GM12874 (cell line): Measurements from ENCODE around the gene LZIC.

Source experiments
- TF ChIP-seq, protein P1 (sequence below): IDR thresholded peaks from 2 replicates; pipeline ENCODE4 v1.5.1; 2011; ENCODE audit warnings: low read depth, mild to moderate bottlenecking, control low read depth, low read length, moderate library complexity; ENCODE audit not compliant: insufficient read depth

The LZIC gene

DNA sequence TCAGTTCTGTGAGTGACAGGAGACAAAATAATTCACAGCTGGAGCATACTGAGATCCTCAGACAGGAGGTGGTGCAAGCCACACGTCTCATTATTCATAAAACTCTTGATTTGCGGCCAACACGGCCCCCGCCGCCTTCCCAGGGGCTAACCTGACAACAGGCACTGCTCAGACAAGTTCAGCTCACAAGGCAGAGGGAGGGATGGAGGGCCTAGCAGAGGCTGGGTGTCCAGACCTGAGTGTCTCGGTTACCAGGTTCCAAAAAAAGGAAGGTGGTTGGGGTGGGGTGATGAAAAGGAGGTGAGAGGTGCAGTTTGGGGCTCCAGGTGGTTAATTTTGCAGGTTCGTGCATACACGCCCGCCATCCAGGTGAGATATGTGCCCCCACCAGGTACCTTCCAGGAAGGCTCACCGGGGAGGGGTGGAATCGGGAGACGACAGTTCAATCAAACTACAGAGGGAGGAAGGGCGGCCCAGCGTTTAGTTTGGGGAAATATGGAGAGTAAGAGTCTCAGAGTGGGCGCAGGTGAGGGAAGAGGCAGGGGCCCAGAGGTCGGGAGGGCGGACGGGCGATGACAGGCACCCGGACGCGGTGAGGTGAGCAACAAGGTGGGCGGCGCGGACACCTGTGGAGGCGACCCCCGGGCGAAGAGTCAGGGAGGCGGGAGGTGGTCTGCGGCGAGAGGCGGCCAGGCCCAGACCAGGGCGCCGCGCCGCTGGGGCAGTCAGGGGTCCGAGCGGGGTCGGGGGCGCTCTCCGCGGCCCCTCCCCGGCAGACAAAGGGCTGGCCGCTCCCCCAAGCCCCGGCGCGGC, 33.8 kb downstream of the LZIC start:
- TF ChIP-seq, protein P1, sequence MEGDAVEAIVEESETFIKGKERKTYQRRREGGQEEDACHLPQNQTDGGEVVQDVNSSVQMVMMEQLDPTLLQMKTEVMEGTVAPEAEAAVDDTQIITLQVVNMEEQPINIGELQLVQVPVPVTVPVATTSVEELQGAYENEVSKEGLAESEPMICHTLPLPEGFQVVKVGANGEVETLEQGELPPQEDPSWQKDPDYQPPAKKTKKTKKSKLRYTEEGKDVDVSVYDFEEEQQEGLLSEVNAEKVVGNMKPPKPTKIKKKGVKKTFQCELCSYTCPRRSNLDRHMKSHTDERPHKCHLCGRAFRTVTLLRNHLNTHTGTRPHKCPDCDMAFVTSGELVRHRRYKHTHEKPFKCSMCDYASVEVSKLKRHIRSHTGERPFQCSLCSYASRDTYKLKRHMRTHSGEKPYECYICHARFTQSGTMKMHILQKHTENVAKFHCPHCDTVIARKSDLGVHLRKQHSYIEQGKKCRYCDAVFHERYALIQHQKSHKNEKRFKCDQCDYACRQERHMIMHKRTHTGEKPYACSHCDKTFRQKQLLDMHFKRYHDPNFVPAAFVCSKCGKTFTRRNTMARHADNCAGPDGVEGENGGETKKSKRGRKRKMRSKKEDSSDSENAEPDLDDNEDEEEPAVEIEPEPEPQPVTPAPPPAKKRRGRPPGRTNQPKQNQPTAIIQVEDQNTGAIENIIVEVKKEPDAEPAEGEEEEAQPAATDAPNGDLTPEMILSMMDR = no peak

DNA sequence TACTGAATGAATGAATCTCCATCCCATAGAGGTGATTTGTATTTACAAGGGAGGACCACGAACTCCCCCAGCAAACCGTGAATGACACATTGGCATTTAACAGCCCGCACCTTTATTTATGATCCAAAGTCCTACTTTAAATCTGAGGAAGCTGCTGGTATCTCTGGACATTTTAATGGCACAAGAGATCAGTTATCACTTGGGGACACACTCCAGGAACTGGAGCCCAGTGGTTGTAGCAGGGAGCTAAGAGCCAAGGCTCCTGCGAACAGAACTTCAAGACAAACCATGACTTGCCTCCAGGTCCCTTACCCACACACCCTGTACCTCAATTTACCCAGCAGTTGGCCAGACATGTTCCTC, 34.3 kb downstream of the LZIC start:
- TF ChIP-seq, protein P1 = no peak

DNA sequence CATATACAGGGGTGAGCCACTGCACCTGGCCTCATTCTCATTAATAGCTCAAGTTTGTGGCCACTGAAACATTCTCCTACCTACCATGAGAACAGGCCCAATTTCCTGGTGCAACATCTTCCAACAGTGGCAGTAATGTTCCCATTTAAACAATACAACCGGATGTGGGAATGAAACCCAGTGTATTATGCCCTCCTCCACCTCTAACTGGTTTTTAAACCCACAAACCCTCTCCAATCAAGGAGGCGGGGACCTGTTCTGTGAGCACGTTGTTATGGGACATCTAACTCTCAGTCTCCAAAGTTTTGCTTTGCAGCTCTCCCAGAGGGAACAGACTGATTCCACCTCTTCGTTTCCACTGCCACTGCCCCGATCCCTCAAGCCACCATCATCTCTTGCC, 35.8 kb downstream of the LZIC start:
- TF ChIP-seq, protein P1 = no peak

DNA sequence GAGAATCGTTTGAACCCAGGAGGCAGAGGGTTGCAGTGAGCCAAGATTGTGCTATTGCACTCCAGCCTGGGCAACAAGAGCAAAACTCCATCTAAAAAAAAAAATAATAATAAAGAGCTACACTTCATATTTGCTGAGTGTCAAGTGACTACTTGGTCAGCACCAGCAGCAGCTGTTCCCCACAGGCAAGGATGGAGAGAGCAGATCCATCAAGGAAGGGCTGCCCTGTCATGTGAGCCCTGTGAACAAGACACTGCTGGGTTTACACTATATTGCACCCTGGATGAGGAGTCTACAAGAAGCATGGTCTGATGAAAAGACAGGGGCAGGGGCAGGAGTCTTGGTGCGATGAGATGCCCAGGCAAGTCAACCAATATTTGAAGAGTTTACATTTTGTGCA, 36.7 kb downstream of the LZIC start:
- TF ChIP-seq, protein P1 = no peak

GRCh38 chr1:9905010-9905409, 38.2 kb downstream of the LZIC start:
- TF ChIP-seq, protein P1 = no peak

DNA sequence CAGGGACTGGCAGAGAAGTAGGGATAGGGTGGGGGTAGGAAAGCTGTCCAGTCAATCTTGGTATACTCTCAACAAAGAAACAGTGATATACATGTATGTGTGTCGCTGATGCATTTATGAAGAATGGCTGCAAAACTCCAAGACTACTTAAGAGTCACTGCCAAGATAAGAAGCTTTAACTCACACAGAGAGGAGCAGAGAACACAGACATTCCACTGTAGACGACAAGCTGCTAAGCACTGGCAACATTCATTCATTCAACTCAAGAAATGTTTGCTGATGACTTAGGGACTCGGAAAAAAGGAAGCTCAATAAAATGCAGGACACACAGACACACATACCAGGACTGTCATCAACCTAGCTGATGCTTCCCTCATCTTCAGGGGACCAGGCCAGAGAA, 38.6 kb downstream of the LZIC start:
- TF ChIP-seq, protein P1 = no peak

- TF ChIP-seq, protein P1 = no peak
Observed at GRCh38 chr1:9903801-9904527, 39.2 kb downstream of the LZIC start.
